Measurements from ENCODE around the gene APOL1.
"Not testable (repeated sequence)": the region's sequence is repeated elsewhere in the genome, so short reads cannot be mapped to it uniquely, and the experiment has no call there.

APOL1 gene

GRCh38 chr22:36215981-36216380 lies 37.0 kb upstream of the APOL1 start:
- CTCF ChIA-PET = interaction anchor here (0.7 to 2.0 kb wide), 2 partner anchors 21 to 150 kb away, joined by 3 to 5 read pairs; no protein-coding TSS in a partner anchor
- no peaks in the 10 kb centered on the region for H3K9me3 Mint-ChIP-seq
- no peak overlapping the region for H3K27ac Mint-ChIP-seq
- peaks cover 91% of the 10 kb centered on the region for H3K27me3 Mint-ChIP-seq
- H3K4me3 Mint-ChIP-seq = no peak overlapping the region
- H3K36me3 Mint-ChIP-seq = no peaks in the 10 kb centered on the region
- H3K4me1 Mint-ChIP-seq = peaks cover 3% of the 10 kb centered on the region
- DNase-seq = no peak

DNA sequence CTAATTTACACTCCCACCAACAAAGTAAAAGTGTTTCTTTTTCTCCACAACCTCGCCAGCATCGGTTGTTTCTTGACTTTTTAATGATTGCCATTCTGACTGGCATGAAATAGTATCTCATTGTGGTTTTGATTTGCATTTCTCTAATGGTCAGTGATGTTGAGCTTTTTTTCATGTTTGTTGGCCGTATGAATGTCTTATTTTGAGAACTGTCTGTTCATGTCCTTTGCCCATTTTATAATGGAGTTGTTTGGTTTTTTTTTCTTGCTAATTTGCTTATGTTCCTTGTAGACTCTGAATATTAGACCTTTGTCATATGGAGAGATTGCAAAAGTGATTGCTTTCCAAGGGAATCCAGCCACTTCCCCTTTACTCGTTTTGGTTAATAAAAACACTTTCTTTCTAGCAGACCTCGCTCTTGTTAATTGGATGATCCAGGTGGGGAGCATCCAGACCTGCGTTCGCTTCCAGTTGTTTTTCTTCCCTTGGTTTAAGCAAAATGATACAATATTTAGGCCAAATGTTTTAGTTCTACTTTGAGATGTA lies 34.2 kb upstream of the APOL1 start:
- Mint-ChIP-seq H3K4me3 (no peak overlapping the region), H3K36me3 (no peaks in the 10 kb centered on the region), H3K27me3 (peaks cover 64% of the 10 kb centered on the region), H3K9me3 (no peaks in the 10 kb centered on the region), H3K4me1 (peaks cover 8% of the 10 kb centered on the region), H3K27ac (no peak overlapping the region)
- CTCF ChIA-PET = interaction anchor here (0.8 to 1.8 kb wide), 2 partner anchors 24 to 40 kb away, joined by 3 to 7 read pairs; no protein-coding TSS in a partner anchor
- no peak for DNase-seq

GRCh38 chr22:36220451-36220921 lies 32.4 kb upstream of the APOL1 start:
- H3K4me1 Mint-ChIP-seq = peaks cover 8% of the 10 kb centered on the region
- CTCF ChIA-PET = interaction anchor here (1.3 to 2.8 kb wide), 2 partner anchors 8 to 26 kb away, joined by 6 to 8 read pairs; no protein-coding TSS in a partner anchor
- H3K27me3 Mint-ChIP-seq = peaks cover 46% of the 10 kb centered on the region
- H3K27ac Mint-ChIP-seq = no peak overlapping the region
- H3K9me3 Mint-ChIP-seq = no peaks in the 10 kb centered on the region
- H3K36me3 Mint-ChIP-seq = peaks cover 2% of the 10 kb centered on the region
- DNase-seq = no peak
- no peak overlapping the region for H3K4me3 Mint-ChIP-seq

DNA sequence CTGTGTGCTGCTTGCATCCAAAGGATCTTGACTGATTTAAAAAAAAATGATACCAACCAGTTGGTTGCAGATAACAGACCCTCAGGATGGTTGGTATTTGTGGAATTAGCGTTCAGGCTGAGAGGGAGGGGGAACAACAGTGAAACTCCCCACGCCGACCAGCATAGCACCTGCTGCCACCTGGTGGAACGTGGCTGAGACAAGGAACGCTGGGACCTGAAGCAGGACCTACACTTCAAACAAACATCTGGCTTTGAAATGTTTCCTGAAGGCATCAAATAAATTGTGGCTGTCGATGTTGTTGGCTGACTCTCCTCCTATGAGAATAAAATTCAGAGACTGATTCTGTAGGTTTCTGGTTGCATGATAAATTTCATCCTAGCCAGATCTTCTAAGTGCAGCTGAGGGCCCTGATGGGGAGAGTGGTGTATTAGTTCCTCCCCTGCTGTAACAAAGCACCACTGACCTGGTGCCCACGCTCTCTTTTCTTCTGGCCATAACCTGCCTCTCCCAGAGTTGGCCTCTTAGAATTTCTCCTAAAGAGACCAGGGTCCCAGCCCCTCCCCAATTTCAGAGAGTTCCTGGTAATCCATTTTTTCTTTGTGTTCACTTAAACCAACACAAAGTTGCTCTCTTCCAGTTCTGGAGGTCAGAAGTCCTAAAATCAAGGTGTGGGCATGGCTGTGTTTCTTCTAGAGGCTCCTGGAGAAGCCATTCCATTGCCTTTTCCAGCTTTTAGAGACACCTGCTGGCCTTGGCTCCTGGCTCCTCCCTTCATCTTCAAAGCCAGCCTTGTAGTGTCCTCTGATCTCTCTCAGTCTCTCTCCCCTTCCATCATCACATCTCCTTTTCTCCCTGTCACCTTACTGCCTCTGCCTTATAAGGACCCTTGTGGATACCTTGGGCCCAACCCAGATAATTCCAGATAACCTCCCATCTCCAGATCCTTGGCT lies 30.9 kb upstream of the APOL1 start:
- peak; percentile 69 for DNase-seq
- no peak overlapping the region for H3K27ac Mint-ChIP-seq
- peaks cover 34% of the 10 kb centered on the region for H3K27me3 Mint-ChIP-seq
- CTCF ChIA-PET = interaction anchor here (0.7 to 2.8 kb wide), 8 partner anchors 10 to 62 kb away, joined by 3 to 8 read pairs (median 3); partner anchors contain the start of gene APOL2
- no peaks in the 10 kb centered on the region for H3K9me3 Mint-ChIP-seq
- peaks cover 8% of the 10 kb centered on the region for H3K4me1 Mint-ChIP-seq
- no peak overlapping the region for H3K4me3 Mint-ChIP-seq
- H3K36me3 Mint-ChIP-seq = peaks cover 8% of the 10 kb centered on the region

DNA sequence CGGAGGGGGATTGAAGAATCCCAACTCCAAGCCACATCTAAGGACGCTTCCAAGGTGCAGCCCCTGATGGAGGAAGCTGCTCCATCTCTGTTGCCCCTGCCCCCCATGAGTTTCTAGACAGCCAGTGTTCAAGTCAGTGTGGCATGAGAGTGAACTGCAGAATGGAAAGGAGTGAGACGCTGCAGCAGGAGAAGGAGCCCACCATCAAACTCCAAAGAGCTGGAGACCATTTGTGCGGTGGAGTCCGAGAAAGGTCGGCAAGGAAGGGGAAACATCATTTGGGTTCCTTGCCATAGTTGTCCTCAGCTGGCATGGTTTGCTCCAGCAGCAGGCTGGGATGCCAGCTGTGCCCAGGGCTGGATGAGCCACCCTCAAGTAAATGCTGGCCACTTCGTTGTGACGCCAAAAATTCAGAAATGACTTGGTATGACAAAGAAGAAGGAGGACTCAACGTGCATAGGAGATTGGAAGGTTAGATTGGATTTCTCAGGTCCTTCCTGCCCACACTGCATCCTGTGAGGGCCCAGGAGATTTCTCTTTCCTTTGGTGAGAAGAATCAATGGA lies 30.0 kb upstream of the APOL1 start:
- DNase-seq = no peak
- Mint-ChIP-seq H3K36me3 (peaks cover 9% of the 10 kb centered on the region), H3K9me3 (no peaks in the 10 kb centered on the region), H3K27me3 (peaks cover 25% of the 10 kb centered on the region), H3K27ac (no peak overlapping the region), H3K4me3 (no peak overlapping the region), H3K4me1 (peaks cover 8% of the 10 kb centered on the region)
- CTCF ChIA-PET = interaction anchor here (0.7 to 2.8 kb wide), 6 partner anchors 16 to 63 kb away, joined by 3 to 8 read pairs (median 3); partner anchors contain the start of gene APOL2

DNA sequence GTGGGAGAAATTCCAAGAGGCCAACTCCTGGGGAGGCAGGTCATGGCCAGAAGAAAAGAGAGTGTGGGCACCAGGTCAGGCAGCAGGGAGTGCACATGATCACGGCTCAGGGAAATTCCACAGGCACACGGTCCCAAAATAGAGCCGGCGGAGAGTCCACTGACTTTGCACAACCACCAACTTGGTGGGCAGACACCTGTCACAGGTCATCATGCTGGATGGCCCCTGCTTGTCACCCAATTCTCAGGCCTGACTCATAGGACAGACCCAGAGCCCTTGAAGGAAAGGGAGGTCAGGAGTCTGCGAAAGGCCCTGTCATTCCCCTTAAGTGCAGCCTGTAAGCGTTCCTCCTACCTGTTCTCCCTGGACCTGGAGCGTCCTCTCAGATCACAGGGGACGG lies 29.4 kb upstream of the APOL1 start:
- no peak overlapping the region for H3K27ac Mint-ChIP-seq
- H3K4me3 Mint-ChIP-seq = no peak overlapping the region
- peaks cover 10% of the 10 kb centered on the region for H3K4me1 Mint-ChIP-seq
- H3K36me3 Mint-ChIP-seq = peaks cover 14% of the 10 kb centered on the region
- CTCF ChIA-PET = interaction anchor here (0.8 to 2.8 kb wide), 3 partner anchors 18 to 55 kb away, joined by 3 to 8 read pairs (median 4); no protein-coding TSS in a partner anchor
- peaks cover 21% of the 10 kb centered on the region for H3K27me3 Mint-ChIP-seq
- no peak for DNase-seq
- no peaks in the 10 kb centered on the region for H3K9me3 Mint-ChIP-seq

- Mint-ChIP-seq H3K27ac (no peak overlapping the region), H3K36me3 (peaks cover 20% of the 10 kb centered on the region), H3K4me1 (peaks cover 10% of the 10 kb centered on the region), H3K4me3 (no peak overlapping the region), H3K9me3 (no peaks in the 10 kb centered on the region), H3K27me3 (peaks cover 14% of the 10 kb centered on the region)
- DNase-seq = no peak
- CTCF ChIA-PET = interaction anchor here (1.2 kb wide), 1 partner anchor 22 kb away, joined by 3 read pairs; no protein-coding TSS in a partner anchor
Observed at GRCh38 chr22:36224245-36224644, 28.7 kb upstream of the APOL1 start.

GRCh38 chr22:36225333-36225922 lies 27.5 kb upstream of the APOL1 start:
- Mint-ChIP-seq H3K36me3 (peaks cover 30% of the 10 kb centered on the region), H3K4me3 (no peak overlapping the region), H3K27ac (no peak overlapping the region), H3K27me3 (peaks cover 5% of the 10 kb centered on the region), H3K9me3 (no peaks in the 10 kb centered on the region), H3K4me1 (peaks cover 10% of the 10 kb centered on the region)
- CTCF ChIA-PET = interaction anchor here (1.2 kb wide), 1 partner anchor 23 kb away, joined by 3 read pairs; no protein-coding TSS in a partner anchor
- no peak for DNase-seq

DNA sequence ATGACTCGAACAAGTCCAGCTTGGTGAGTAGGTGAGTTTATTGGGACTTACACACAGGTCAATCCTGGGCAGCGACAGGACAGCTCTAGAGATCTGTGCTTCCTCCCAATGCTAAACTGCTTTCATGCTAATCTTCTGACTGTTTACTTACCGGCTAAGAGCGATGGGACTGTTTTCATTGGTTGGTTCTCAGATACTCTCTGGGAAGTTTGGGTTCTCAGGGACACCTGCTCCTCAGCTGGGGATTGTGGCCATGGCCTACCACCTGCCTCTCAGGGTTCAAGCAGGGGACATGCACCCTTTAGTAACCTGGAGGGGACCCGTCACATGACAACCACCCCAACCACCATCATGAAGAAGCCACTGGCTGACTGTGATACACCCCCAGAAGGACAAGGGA lies 26.7 kb upstream of the APOL1 start:
- Mint-ChIP-seq H3K36me3 (peaks cover 36% of the 10 kb centered on the region), H3K4me1 (peaks cover 10% of the 10 kb centered on the region), H3K4me3 (no peak overlapping the region), H3K27me3 (no peaks in the 10 kb centered on the region), H3K27ac (no peak overlapping the region), H3K9me3 (no peaks in the 10 kb centered on the region)
- CTCF ChIA-PET = no interaction called here
- DNase-seq = no peak

DNA sequence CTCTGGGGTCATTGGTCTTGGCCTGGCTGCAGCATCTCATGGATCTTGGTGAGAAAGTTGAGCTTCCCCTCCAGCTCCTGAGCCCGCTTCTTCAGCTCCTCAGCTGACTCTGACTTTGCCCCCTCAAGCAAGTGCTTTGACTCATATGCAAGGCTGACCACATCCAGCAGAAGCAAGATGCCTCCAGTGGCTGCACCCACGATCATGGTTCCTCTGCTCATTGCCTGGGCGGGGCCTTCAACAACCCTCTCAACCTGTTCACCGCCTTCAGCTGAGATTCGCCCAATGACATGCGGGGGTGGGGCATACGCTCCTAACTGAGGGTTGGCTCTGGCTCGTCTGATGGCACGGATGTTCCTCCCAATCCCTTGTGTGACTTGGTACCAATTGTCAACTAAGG lies 25.5 kb upstream of the APOL1 start:
- no peaks in the 10 kb centered on the region for H3K9me3 Mint-ChIP-seq
- peaks cover 5% of the 10 kb centered on the region for H3K4me1 Mint-ChIP-seq
- H3K27ac Mint-ChIP-seq = no peak overlapping the region
- no peaks in the 10 kb centered on the region for H3K27me3 Mint-ChIP-seq
- CTCF ChIA-PET = interaction anchor here (1.1 to 2.4 kb wide), 3 partner anchors 12 to 38 kb away, joined by 3 to 9 read pairs (median 5); partner anchors contain the start of gene APOL2
- H3K36me3 Mint-ChIP-seq = peaks cover 48% of the 10 kb centered on the region
- no peak for DNase-seq
- H3K4me3 Mint-ChIP-seq = no peak overlapping the region

GRCh38 chr22:36227806-36228205 lies 25.1 kb upstream of the APOL1 start:
- Mint-ChIP-seq H3K4me3 (no peak overlapping the region), H3K4me1 (peaks cover 7% of the 10 kb centered on the region), H3K27ac (no peak overlapping the region), H3K27me3 (no peaks in the 10 kb centered on the region), H3K36me3 (peaks cover 51% of the 10 kb centered on the region), H3K9me3 (no peaks in the 10 kb centered on the region)
- CTCF ChIA-PET = interaction anchor here (1.1 to 2.4 kb wide), 4 partner anchors 12 to 259 kb away, joined by 3 to 9 read pairs (median 4); partner anchors contain the start of gene APOL2
- no peak for DNase-seq

DNA sequence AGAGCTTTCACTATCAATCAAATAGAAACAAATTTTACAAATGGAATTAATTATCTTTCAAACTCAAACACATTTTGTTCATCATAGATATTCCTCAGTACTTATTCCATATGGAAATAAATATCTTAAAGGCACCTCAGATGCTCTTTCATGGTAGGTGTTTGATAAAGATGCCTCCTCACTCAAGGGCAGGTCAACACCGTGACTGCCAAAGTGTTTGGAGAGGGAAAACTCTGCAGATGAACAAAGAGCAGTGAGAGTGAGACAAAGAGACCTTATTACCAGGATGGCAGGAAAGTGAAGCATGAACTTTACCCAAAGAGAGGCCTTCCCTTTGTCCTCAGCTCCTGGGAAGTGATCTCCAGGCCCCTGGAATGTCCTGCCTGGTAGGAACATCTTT lies 24.6 kb upstream of the APOL1 start:
- CTCF ChIA-PET = interaction anchor here (1.1 to 2.4 kb wide), 4 partner anchors 11 to 258 kb away, joined by 3 to 9 read pairs (median 4); partner anchors contain the start of gene APOL2
- H3K9me3 Mint-ChIP-seq, H3K4me3 Mint-ChIP-seq, H3K4me1 Mint-ChIP-seq, H3K27ac Mint-ChIP-seq, H3K27me3 Mint-ChIP-seq, DNase-seq: not testable (repeated sequence)
- H3K36me3 Mint-ChIP-seq = peaks cover 57% of the 10 kb centered on the region

GRCh38 chr22:36228944-36229343 lies 24.0 kb upstream of the APOL1 start:
- Mint-ChIP-seq H3K9me3 (no peaks in the 10 kb centered on the region), H3K27me3 (no peaks in the 10 kb centered on the region), H3K4me3 (no peak overlapping the region), H3K4me1 (peaks cover 15% of the 10 kb centered on the region), H3K27ac (no peak overlapping the region), H3K36me3 (peaks cover 63% of the 10 kb centered on the region)
- no peak for DNase-seq
- CTCF ChIA-PET = interaction anchor here (1.2 to 2.4 kb wide), 2 partner anchors 11 to 258 kb away, joined by 3 to 9 read pairs; partner anchors contain the start of gene APOL2

Measured in activated naive CD4-positive, alpha-beta T cell treated with anti-CD3 and anti-CD28 coated beads, Interleukin-2, amount 10 ng/mL, durations not matched to agents 7 days and 5 days (primary cell).